IPS-18c (cell line): ENCODE data around the gene HCAR3.
"Not testable (repeated sequence)": the region's sequence is repeated elsewhere in the genome, so short reads cannot be mapped to it uniquely, and the experiment has no call there.

Source experiments
- H3K4me3 ChIP-seq: 2 replicates; pipeline ENCODE4 v1.7.0; 2013; ENCODE audit warnings: low read depth, mild to moderate bottlenecking, low read length, moderate library complexity; ENCODE audit not compliant: insufficient read depth
- H3K9me3 ChIP-seq: one replicate; pipeline ENCODE4 v1.6.1; 2013; ENCODE audit warnings: mild to moderate bottlenecking, low read length, moderate library complexity; ENCODE audit not compliant: control insufficient read depth, insufficient read depth

HCAR3 gene

GRCh38 chr12:122687086-122687485 is 29.5 kb downstream of the HCAR3 start:
- no peaks in the 10 kb centered on the region for H3K9me3 ChIP-seq
- H3K4me3 ChIP-seq: no peak overlapping the region

DNA sequence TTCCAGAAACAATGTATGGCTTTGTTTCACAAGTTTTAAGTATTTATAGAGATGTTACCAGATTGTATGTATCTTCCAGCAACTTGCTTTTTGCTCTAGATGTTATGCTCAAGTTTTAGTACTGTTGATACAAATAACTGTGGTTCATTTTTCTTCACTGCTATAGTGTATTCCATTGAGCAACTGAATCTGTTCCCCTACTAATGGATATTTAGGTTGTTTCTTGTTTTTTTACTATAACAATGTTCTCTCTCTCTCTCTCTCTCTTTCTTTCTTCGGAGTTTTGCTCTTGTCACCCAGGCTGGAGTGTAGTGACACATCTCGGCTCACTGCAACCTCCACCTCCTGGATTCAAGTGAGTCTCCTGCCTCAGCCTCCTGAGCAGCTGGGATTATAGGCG is 30.1 kb downstream of the HCAR3 start:
- H3K4me3 ChIP-seq: no peak overlapping the region
- no peaks in the 10 kb centered on the region for H3K9me3 ChIP-seq

DNA sequence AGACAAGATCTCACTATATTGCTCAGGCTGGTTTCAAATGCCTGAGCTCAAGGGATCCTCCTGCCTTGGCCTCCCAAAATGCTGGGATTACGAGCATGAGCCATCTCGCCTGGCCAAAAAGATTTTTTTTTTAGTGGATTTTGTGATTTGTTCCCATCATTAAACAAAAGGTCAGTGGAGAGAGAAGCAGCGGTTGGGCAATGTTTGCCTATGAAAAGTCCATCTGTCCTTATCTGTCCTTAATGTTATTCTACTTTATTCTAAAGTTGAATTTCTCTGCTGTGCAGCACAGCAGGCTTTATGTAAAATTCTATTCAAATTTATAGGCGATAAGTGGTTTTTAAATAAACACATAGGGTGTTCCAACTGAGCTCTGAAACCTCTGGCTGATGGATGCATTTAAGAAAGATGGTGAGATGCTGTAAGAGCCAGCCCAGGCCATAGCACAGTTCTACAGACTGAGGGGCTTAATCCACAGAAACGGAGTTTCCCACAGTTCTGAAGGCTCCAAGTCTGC is 32.3 kb downstream of the HCAR3 start:
- no peak overlapping the region for H3K4me3 ChIP-seq
- no peaks in the 10 kb centered on the region for H3K9me3 ChIP-seq

DNA sequence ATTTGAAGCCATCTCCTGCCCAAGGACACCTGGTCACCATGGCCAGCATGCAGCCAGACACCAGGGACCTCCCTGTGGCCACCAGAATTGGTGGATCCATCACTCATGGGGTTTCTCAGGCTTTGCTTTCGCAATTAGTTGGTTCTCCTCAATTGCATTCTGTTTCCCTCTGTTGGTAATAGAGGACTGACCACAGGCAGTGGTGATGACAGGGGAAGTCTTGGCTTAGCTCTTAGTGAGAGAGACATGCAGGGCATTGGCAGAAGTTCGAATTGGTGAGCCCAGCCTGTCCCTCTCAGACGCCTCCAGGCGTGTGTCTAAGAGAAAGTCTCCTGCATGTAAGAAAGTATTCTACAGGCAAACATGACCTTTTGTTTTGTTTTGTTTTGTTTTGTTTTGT is 34.8 kb downstream of the HCAR3 start:
- peaks cover 2% of the 10 kb centered on the region for H3K9me3 ChIP-seq
- H3K4me3 ChIP-seq: no peak overlapping the region

- H3K4me3 ChIP-seq, H3K9me3 ChIP-seq: not testable (repeated sequence)
Measured at GRCh38 chr12:122680989-122681388, 35.6 kb downstream of the HCAR3 start.

DNA sequence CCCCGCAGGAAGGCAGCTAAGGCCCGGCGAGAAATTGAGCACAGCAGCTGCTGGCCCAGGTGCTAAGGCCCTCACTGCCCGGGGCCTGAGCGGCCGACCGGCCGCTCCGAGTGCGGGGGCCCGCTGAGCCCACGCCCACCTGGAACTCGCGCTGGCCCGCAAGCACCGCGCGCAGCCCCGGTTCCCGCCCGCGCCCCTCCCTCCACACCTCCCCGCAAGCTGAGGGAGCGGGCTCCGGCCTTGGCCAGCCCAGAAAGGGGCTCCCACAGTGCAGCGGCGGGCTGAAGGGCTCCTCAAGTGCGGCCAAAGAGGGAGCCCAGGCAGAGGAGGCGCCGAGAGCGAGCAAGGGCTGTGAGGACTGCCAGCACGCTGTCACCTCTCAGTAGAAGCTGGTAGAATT is 39.8 kb downstream of the HCAR3 start:
- H3K4me3 ChIP-seq, H3K9me3 ChIP-seq: not testable (repeated sequence)

DNA sequence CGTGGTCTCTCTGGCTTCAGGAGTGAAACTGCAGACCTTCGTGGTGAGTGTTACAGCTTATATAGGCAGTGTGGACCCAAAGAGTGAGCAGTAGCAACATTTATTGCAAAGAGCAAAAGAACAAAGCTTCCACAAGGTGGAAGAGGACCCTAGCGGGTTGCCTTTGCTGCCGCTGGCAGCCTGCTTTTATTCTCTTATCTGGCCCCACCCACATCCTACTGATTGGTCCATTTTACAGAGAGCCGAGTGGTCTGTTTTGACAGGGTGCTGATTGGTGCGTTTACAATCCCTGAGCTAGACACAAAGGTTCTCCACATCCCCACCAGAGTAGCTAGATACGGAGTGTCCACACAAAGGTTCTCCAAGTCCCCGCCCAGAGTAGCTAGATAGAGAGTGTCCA is 40.6 kb downstream of the HCAR3 start:
- not testable (repeated sequence) for H3K4me3 ChIP-seq, H3K9me3 ChIP-seq

- Histone ChIP-seq H3K4me3 (no peak overlapping the region), H3K9me3 (peaks cover 2% of the 10 kb centered on the region)
Measured at GRCh38 chr12:122672515-122672914, 44.1 kb downstream of the HCAR3 start.

GRCh38 chr12:122669397-122670070 is 47.1 kb downstream of the HCAR3 start:
- H3K4me3 ChIP-seq: no peak overlapping the region
- no peaks in the 10 kb centered on the region for H3K9me3 ChIP-seq

GRCh38 chr12:122668268-122668667 is 48.3 kb downstream of the HCAR3 start:
- Histone ChIP-seq H3K9me3 (no peaks in the 10 kb centered on the region), H3K4me3 (no peak overlapping the region)

- H3K4me3 ChIP-seq: no peak overlapping the region
- H3K9me3 ChIP-seq: no peaks in the 10 kb centered on the region
Measured at GRCh38 chr12:122665759-122666158, 50.9 kb downstream of the HCAR3 start.

- Histone ChIP-seq H3K9me3 (no peaks in the 10 kb centered on the region), H3K4me3 (no peak overlapping the region)
Measured at GRCh38 chr12:122665349-122665748, 51.3 kb downstream of the HCAR3 start.
